Mucosa of gallbladder (tissue), 1 donor: ENCODE measurements around the gene ERVMER34-1. TPM values are rescaled to one million over a fixed set of nuclear protein-coding genes. Genes with fewer than 3 reads are reported as not detected.

Source experiments
- DNase-seq: peaks from one replicate; pipeline ENCODE4 v3.0.0-alpha.2; 2020; ENCODE audit warnings: low spot score
- total RNA-seq: library from RNA; stranded (reverse); gene quantifications from one replicate; pipeline ENCODE4 v1.2.1, GENCODE V29; 2021
- donor health status: DM: no; HTN: no; CAD: no.

ERVMER34-1 gene, protein sequence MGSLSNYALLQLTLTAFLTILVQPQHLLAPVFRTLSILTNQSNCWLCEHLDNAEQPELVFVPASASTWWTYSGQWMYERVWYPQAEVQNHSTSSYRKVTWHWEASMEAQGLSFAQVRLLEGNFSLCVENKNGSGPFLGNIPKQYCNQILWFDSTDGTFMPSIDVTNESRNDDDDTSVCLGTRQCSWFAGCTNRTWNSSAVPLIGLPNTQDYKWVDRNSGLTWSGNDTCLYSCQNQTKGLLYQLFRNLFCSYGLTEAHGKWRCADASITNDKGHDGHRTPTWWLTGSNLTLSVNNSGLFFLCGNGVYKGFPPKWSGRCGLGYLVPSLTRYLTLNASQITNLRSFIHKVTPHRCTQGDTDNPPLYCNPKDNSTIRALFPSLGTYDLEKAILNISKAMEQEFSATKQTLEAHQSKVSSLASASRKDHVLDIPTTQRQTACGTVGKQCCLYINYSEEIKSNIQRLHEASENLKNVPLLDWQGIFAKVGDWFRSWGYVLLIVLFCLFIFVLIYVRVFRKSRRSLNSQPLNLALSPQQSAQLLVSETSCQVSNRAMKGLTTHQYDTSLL
- 0.66 TPM for total RNA-seq

DNA sequence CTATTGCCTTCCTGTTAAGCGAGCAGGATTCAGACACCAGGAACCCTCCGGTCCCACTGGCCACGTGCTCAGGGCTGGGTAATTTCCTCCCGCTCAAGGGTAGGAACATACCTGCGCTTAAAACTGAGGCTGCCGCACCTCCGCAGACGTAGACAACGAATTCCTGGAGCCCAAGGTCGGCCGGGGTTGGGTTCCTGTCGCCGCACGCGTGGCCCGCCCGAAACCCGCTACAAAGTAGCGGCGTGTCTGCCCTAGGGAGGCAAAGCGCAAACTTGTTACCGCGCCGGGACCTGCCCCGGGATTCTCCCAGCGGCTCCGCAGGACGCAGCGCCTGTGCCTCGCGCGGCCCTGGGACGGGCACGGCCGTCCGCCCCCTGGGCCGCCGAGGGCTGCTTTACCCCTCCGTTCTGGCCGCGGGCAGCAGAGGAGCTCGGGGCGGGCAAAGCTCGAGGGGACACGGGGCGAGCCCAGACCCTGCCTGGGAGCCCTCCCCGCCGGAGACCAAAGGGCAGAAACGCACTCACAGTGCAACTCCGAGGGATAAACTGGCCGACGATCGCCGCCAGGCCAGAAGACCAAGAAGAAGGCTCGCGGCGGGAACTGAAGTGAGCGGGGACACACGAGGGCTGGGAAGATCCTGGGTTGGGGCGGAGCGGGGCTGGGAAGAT is at the start of gene ERVMER34-1:
Gene ERVMER34-1 (minus strand): TSS at position 607 of the 668 bp plus-strand sequence. CDS start 5,905 bp downstream, outside the sequence.
- DNase-seq = no peak

DNA sequence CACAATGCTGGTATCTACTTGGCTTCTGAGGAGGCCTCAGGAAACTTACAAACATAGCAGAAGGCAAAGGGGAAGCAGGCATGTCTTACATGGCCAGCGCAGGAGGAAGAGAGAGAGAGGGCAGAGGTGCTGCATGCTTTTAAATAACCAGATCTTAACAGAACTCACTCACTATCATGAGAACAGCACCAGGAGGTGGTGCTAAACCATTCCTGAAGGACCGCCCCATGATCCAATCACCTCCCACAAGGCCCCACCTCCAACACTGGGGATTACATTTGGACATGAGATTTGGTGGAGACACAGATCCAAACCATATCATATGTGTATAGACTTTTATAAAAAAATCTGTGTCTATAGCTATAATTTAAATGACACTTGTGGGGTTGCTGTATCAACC is 48.6 kb upstream of the ERVMER34-1 start:
- DNase-seq = no peak

DNA sequence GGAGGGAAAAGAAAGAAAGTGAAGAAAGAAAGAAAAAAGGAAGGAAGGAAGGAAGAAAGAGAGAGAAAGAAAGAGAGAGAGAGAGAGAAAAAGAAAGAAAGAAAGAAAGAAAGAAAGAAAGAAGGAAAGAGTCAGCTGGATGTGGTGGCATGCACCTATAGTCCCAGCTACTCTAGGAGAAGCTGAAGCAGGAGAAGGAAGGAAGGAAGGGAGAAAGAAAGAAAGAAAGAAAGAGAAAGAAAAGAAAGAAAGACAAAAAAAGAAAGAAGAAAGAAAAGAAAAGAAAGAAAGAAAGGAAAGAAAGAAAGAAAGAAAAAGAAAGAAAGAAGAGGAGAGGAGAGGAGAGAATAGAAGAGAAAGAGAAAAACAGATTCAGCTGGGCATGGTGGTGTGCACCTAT is 44.3 kb upstream of the ERVMER34-1 start:
- no peak for DNase-seq

- DNase-seq = no peak
These were observed 40.7 kb upstream of the ERVMER34-1 start for GRCh38 chr4:52791936-52792335.

- DNase-seq = no peak
These were observed 38.5 kb upstream of the ERVMER34-1 start for GRCh38 chr4:52789774-52790173.

DNA sequence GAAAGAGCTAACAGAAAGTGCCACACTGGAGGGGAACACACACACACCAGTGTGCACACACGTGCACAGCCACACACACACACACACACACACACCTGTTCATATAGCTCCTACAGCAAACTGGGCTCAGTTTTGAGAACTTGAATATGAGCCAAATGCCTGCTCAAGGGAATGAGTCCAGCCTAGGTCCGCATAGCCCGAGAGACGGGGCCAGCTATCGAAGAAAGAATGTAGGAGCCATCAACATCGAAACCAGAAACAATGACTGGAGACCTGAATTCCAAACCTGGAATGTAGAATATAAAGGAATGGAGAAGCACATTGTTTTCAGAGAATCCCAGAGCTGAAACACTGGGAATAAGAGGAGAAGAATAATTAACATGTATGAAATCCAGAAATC is 37.6 kb upstream of the ERVMER34-1 start:
- no peak for DNase-seq

DNA sequence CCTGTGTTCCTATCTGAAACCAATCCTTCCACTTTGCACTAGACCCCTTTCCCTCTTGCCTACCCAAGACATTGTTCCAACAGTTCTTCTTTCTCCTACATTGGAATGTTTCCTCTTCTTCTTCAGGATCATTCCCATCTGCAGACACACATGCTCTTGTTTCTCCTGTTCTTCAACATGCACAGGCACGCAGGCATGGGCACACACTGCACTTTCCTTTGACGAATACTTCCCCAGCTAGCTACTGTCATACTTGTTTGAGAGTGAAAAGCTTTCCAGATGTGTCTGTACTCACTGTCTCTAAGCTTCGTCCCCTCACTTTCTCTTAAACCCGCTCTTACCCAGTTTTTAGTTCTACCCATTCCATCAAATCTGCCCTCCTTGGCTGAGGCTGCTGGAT is 31.8 kb upstream of the ERVMER34-1 start:
- DNase-seq = no peak

DNA sequence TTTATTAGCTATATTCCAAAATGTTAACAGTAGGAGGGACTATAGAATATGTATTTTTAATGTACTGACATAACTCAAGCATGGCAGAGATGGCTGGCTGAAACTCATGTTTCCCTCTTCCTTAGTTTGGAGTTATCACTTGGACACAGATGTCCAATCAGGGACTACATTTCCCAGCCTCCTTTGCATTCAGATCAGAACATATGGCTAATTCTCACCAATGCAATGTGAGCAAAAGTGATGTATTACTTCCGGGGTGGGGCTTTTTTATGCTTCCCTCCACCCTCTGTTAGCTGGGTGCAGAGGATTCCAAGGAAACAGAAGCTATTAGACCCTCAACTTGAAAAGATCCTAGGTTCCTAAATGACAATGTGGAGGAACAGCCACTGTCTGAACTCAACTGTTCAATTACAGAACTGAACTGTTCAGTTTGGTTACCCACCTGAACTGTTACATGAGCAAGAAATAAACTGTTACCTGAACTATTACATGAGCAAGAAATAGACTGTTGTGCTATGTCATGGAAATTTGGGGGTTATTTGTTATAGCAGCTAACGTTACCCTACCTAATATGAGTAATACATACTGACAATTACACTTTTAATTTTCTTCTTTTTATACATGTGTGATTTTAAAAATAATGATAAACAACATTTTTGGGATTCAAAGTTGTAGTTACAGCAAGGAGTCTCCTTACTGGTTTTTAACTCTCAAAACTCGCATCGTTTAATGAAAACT is 29.6 kb upstream of the ERVMER34-1 start:
- DNase-seq = no peak

DNA sequence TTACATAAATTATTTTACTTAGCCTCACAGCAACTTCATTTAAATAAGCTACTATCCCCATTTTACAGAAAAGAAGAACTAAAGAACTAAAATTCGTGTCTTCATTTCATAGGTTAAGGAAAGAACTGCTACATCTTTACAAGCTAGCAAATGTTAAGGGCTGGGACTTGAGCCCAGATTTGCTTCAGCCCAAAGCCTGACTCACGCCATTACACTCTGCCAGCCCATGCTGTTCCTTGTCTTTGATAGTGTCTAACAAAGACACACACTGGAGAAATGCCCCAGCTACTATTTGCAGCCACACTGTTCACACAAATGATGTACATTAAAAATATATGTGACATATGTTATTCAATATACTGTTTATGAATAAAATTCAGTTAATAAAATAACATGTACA is 29.0 kb upstream of the ERVMER34-1 start:
- DNase-seq = peak; percentile 15

- no peak for DNase-seq
These were observed 9.0 kb upstream of the ERVMER34-1 start for GRCh38 chr4:52760256-52760655.

DNA sequence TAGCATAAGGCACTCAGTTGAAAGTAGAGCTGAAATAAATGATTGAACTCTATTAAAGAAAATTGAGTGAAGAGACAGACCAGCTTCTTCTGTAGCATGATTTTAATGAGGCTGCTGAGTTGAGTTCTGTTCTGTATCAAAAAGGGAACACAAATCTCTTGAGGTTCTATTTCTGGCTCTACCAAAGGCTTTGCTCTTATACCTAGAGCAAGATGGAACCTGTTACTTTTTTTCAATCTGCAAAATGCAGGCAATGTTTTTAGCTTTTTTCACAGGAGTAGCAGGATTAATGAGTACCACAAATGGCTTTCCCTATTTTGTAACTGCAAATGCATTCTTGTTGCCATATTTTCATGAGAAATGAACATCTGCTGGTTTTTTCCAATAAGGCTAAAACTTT is 4.2 kb upstream of the ERVMER34-1 start:
- DNase-seq = no peak

DNA sequence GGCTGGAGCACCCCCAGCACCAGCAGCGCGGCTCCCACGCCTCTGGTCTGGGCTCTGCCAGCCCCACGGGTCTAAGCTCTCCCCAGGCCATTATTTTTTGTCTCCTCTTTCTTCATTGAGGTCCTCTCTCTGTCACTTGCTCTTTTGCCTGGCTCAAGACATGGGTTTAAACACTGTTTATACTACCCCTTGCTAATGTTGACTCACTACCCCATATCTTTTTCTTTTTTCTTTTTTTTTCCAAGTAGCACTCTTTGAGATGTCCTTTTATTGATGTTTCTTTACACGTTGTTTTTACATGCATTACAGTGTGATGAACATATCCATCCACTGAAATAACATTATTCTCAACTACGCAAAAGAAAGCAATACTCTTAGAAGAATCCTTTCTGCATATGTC is 1.7 kb upstream of the ERVMER34-1 start:
- no peak for DNase-seq

- DNase-seq = peak; percentile 62
These were observed 274 bp upstream of the ERVMER34-1 start for GRCh38 chr4:52751487-52751911.

DNA sequence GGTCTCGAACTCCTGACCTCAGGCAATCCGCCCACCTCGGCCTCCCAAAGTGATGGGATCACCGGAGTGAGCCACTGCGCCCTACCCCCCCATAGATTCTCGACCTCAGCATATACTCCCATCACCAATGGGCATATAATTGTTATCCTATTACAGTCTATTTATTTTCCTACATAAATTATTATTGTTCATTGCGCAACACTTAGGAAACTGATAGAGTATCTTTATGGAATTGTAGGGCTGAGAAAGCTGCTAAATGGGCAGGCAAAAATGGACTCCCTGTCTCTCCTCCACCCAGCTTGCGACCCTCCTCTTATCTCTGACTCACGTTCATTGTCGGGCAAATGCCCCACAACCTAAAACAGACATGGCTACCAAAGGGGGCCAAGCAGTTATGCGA is 1.0 kb downstream of the ERVMER34-1 start:
- no peak for DNase-seq

GRCh38 chr4:52748432-52748831 is 2.8 kb downstream of the ERVMER34-1 start:
- no peak for DNase-seq

GRCh38 chr4:52744588-52744987 is 6.6 kb downstream of the ERVMER34-1 start:
- DNase-seq = no peak

GRCh38 chr4:52743444-52744019 is 7.7 kb downstream of the ERVMER34-1 start:
- no peak for DNase-seq

- no peak for DNase-seq
These were observed 21.6 kb downstream of the ERVMER34-1 start for GRCh38 chr4:52729586-52729985.

- DNase-seq = no peak
These were observed 22.5 kb downstream of the ERVMER34-1 start for GRCh38 chr4:52728691-52729240.

DNA sequence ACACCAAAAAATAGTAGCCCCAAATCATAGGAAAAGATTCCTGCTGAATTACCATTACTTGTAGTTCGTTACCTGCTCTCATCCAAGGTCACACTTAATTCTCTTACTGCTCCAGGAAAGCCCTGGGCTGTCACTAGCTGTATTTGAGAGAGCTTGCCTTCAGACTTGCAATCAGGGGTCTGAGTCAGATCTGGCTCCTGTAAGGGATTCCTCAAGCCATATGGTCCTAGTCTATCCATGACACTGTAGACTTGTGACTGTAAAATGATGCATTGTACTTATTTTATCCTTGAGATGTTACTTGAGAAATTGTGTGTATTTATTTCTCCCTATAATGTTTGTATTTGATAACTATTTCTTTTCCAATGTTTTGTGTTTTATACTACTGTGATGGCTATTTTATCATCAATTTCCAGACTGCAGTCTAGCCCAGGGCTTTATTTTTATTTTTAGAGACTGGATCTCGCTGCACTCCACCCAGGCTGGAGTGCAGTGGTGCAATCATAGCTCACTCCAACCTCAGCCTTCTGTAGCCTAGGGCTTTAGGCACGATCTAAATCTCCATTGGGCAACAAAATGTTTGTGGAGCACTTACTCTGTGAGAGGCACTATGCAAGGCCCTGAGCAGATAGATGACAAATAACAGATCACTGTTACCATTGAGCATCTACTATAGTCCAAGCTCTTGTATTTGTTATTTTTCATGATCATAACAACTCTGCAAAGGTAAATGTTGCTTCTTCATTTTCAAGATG is 24.2 kb downstream of the ERVMER34-1 start:
- DNase-seq = no peak
